Measurements from ENCODE around the gene MAGI1.

Gene MAGI1

GRCh38 chr3:66012711-66013110 lies 26.0 kb downstream of the MAGI1 start:
- DNase-seq (ENCODE audit: low spot score): no peak

- no peak for DNase-seq (ENCODE audit: low spot score)
Measured at GRCh38 chr3:66010739-66011655, 27.7 kb downstream of the MAGI1 start.

GRCh38 chr3:66010348-66010738 lies 28.4 kb downstream of the MAGI1 start:
- no peak for DNase-seq (ENCODE audit: low spot score)

GRCh38 chr3:66004244-66004643 lies 34.5 kb downstream of the MAGI1 start:
- peak; percentile 90 for DNase-seq (ENCODE audit: low spot score)

- DNase-seq (ENCODE audit: low spot score): peak; percentile 33
Measured at GRCh38 chr3:66001626-66002025, 37.1 kb downstream of the MAGI1 start.

- DNase-seq (ENCODE audit: low spot score): no peak
Measured at GRCh38 chr3:66000506-66000905, 38.2 kb downstream of the MAGI1 start.

- no peak for DNase-seq (ENCODE audit: low spot score)
Measured at GRCh38 chr3:65999606-66000005, 39.1 kb downstream of the MAGI1 start.

GRCh38 chr3:65996589-65996988 lies 42.1 kb downstream of the MAGI1 start:
- DNase-seq (ENCODE audit: low spot score): no peak

GRCh38 chr3:65995515-65995914 lies 43.2 kb downstream of the MAGI1 start:
- DNase-seq (ENCODE audit: low spot score): no peak

- DNase-seq (ENCODE audit: low spot score): no peak
Measured at GRCh38 chr3:65995030-65995429, 43.7 kb downstream of the MAGI1 start.

GRCh38 chr3:65993134-65993900 lies 45.4 kb downstream of the MAGI1 start:
- no peak for DNase-seq (ENCODE audit: low spot score)

GRCh38 chr3:65992106-65992505 lies 46.6 kb downstream of the MAGI1 start:
- DNase-seq (ENCODE audit: low spot score): no peak

- DNase-seq (ENCODE audit: low spot score): no peak
Measured at GRCh38 chr3:65988411-65989180, 50.1 kb downstream of the MAGI1 start.

GRCh38 chr3:65986285-65986684 lies 52.4 kb downstream of the MAGI1 start:
- no peak for DNase-seq (ENCODE audit: low spot score)

GRCh38 chr3:65984975-65985374 lies 53.7 kb downstream of the MAGI1 start:
- no peak for DNase-seq (ENCODE audit: low spot score)

GRCh38 chr3:65983100-65983499 lies 55.6 kb downstream of the MAGI1 start:
- DNase-seq (ENCODE audit: low spot score): no peak

- no peak for DNase-seq (ENCODE audit: low spot score)
Measured at GRCh38 chr3:65979731-65980130, 59.0 kb downstream of the MAGI1 start.

- peak; percentile 27 for DNase-seq (ENCODE audit: low spot score)
Measured at GRCh38 chr3:65979162-65979561, 59.6 kb downstream of the MAGI1 start.

GRCh38 chr3:65978116-65978515 lies 60.6 kb downstream of the MAGI1 start:
- no peak for DNase-seq (ENCODE audit: low spot score)

GRCh38 chr3:65975032-65975431 lies 63.7 kb downstream of the MAGI1 start:
- DNase-seq (ENCODE audit: low spot score): no peak

- DNase-seq (ENCODE audit: low spot score): no peak
Measured at GRCh38 chr3:65974509-65974908, 64.2 kb downstream of the MAGI1 start.

- DNase-seq (ENCODE audit: low spot score): no peak
Measured at GRCh38 chr3:65972765-65973164, 66.0 kb downstream of the MAGI1 start.

Data from cerebellar cortex (tissue), 1 donor.